22Rv1 (cell line): ENCODE measurements around the gene FMOD.

Experiments
- H3K27ac ChIP-seq: fragments of 450-650 bp; 2 replicates; pipeline ENCODE4 v1.5.1; 2017
- ZFX ChIP-seq: fragments of 450-650 bp; IDR thresholded peaks from 2 replicates; pipeline ENCODE4 v1.6.1; 2017; ENCODE audit warnings: antibody characterized with exemption, borderline replicate concordance
- TF ChIP-seq, protein P1 (sequence below): fragments of 450-650 bp; IDR thresholded peaks from 2 replicates; pipeline ENCODE4 v1.5.1; 2017; ENCODE audit warnings: mild to moderate bottlenecking

The FMOD gene

GRCh38 chr1:203361945-203362719, 11.2 kb upstream of the FMOD start:
- H3K27ac ChIP-seq = no peak overlapping the region
- TF ChIP-seq ZFX = no peak
- TF ChIP-seq, protein P1, sequence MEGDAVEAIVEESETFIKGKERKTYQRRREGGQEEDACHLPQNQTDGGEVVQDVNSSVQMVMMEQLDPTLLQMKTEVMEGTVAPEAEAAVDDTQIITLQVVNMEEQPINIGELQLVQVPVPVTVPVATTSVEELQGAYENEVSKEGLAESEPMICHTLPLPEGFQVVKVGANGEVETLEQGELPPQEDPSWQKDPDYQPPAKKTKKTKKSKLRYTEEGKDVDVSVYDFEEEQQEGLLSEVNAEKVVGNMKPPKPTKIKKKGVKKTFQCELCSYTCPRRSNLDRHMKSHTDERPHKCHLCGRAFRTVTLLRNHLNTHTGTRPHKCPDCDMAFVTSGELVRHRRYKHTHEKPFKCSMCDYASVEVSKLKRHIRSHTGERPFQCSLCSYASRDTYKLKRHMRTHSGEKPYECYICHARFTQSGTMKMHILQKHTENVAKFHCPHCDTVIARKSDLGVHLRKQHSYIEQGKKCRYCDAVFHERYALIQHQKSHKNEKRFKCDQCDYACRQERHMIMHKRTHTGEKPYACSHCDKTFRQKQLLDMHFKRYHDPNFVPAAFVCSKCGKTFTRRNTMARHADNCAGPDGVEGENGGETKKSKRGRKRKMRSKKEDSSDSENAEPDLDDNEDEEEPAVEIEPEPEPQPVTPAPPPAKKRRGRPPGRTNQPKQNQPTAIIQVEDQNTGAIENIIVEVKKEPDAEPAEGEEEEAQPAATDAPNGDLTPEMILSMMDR = no peak

- no peak overlapping the region for H3K27ac ChIP-seq
- TF ChIP-seq, protein P1 = no peak
- TF ChIP-seq ZFX = no peak
Measured at GRCh38 chr1:203360547-203361185, 9.7 kb upstream of the FMOD start.

DNA sequence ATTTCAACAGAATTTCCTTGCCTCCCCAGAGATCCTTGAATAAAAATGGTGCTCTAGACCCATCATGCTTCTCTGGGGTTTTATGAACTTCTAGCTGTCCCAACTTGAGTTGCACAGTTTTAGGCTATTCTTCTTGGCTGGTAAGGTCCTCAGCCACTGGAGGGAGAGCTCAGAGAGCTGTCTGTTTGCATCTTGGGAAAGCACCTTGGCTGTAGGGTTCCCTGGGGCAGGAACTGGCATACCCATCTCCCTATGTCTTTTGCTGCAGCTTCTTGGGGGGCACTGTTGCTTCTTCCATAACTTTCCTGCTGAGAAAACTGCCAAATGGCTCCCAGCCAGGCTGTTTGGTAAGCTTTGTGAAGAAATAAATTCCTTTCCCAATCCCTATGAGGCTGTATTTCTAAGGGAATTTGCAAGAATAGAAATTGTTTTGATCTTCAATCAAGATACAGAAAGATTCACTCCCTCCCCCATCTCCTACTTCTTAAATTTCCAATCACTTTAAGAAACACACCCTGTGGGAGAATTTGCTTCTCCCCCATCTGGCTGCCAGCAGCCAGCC, 8.2 kb upstream of the FMOD start:
- TF ChIP-seq, protein P1 = no peak
- no peak for TF ChIP-seq ZFX
- H3K27ac ChIP-seq = no peak overlapping the region

DNA sequence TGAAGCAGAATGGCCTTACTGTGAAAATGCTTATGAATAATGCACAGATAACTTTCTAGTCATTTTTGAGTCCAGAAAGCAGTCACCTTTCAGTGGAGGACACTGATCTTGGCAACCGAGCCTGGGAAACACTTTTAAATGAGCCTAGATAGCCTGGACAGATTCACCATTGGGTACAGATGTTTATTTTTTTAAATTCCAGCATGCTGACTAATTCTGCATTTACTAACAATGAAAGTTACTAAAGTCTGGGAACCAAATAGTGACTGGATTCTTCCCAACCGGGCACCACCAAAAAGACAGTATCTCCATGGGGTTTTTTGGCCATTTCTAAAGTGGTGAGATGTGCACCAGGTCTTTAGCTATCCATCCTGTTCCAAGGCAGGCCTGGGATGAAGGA, 3.3 kb upstream of the FMOD start:
- H3K27ac ChIP-seq = no peak overlapping the region
- TF ChIP-seq, protein P1 = no peak
- no peak for TF ChIP-seq ZFX

GRCh38 chr1:203353486-203353885, 2.6 kb upstream of the FMOD start:
- TF ChIP-seq ZFX = no peak
- TF ChIP-seq, protein P1 = no peak
- no peak overlapping the region for H3K27ac ChIP-seq

GRCh38 chr1:203349773-203350524, 973 bp downstream of the FMOD start:
- H3K27ac ChIP-seq = no peak overlapping the region
- TF ChIP-seq ZFX = no peak

DNA sequence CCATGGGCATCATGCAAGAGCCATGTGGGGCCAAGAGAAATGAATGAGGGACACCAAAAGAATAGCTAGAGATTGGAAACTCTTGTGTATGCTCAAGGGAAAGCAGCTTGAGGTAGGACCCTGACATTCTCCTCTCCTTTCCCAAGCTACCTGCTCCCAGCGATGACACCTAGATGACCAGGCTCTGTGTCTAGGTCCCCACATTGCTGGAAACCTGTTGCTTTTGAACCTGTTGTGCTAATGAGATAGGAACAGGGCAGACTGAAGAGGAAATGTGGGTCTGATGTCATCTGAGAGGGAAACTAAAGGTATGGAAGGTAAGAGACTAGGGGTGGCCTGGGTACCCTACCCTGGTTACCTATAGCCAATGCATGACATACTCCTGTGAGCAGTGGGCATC, 1.8 kb downstream of the FMOD start:
- no peak overlapping the region for H3K27ac ChIP-seq
- TF ChIP-seq, protein P1 = no peak
- TF ChIP-seq ZFX = no peak
